Limb (tissue), 2 donors: ENCODE measurements around the gene NAT14.
"Not testable (repeated sequence)": the region's sequence is repeated elsewhere in the genome, so short reads cannot be mapped to it uniquely, and the experiment has no call there.

Source experiments
- DNase-seq, 2 donors: peaks; one replicate each; pipeline ENCODE4 v3.0.0-alpha.2; 2016; ENCODE audit errors: extremely low spot score in 2 of 2

NAT14 gene

GRCh38 chr19:55502197-55502952 is 17.4 kb downstream of the NAT14 start:
- no peak for DNase-seq

GRCh38 chr19:55503157-55503501 is 18.1 kb downstream of the NAT14 start:
- DNase-seq: no peak

- peak; percentile 81 to 93 for DNase-seq
Measured at GRCh38 chr19:55503502-55504251, 18.7 kb downstream of the NAT14 start.

GRCh38 chr19:55504252-55504603 is 19.2 kb downstream of the NAT14 start:
- no peak for DNase-seq

GRCh38 chr19:55504981-55505380 is 20.0 kb downstream of the NAT14 start:
- no peak for DNase-seq

GRCh38 chr19:55508120-55508519 is 23.1 kb downstream of the NAT14 start:
- DNase-seq: no peak

GRCh38 chr19:55516878-55517620 is 32.1 kb downstream of the NAT14 start:
- peak; percentile 89 to 95 for DNase-seq

GRCh38 chr19:55519451-55520311 is 34.7 kb downstream of the NAT14 start:
- DNase-seq: no peak

GRCh38 chr19:55520691-55521292 is 35.8 kb downstream of the NAT14 start:
- DNase-seq: no peak

GRCh38 chr19:55525289-55526101 is 40.5 kb downstream of the NAT14 start:
- no peak for DNase-seq

- DNase-seq: peak in 1 of 2 donors; percentile 81
Measured at GRCh38 chr19:55526216-55527196, 41.5 kb downstream of the NAT14 start.

- DNase-seq: no peak
Measured at GRCh38 chr19:55527197-55528029, 42.4 kb downstream of the NAT14 start.

- no peak for DNase-seq
Measured at GRCh38 chr19:55528030-55528803, 43.2 kb downstream of the NAT14 start.

- DNase-seq: no peak
Measured at GRCh38 chr19:55529636-55530234, 44.7 kb downstream of the NAT14 start.

GRCh38 chr19:55530996-55531395 is 46.0 kb downstream of the NAT14 start:
- no peak for DNase-seq

- DNase-seq: not testable (repeated sequence)
Measured at GRCh38 chr19:55534280-55534679, 49.3 kb downstream of the NAT14 start.
